H1 (cell line): ENCODE measurements around the gene PPFIA4. TPM values are rescaled to one million over a fixed set of nuclear protein-coding genes. Genes with fewer than 3 reads are reported as not detected.

Experiments
- CTCF ChIA-PET: fragments of 300-600 bp; sonication (Branson Sonifier 250); formaldehyde crosslinking; loops from one replicate; lab custom pipeline; 2021; ENCODE audit not compliant: partially characterized antibody; lab: Charles Lee
- POLR2A ChIA-PET: fragments of 300-600 bp; sonication (Branson Sonifier 250); formaldehyde crosslinking; loops from one replicate; lab custom pipeline; 2021; ENCODE audit warnings: inconsistent platforms; ENCODE audit not compliant: partially characterized antibody; lab: Charles Lee
- DNase-seq, 2 experiments: peaks; one replicate each; pipeline versions ENCODE4 v3.0.0 to v3.0.0-alpha.2; 2010 to 2022; ENCODE audit warnings: low spot score in 2 of 2, low read depth in 1 of 2, mixed read lengths in 1 of 2
- FAIRE-seq: peaks from 2 replicates; lab custom pipeline; 2011; peaks lifted over from hg19 to GRCh38; lab: Jason Lieb, UNC
- H2AFZ ChIP-seq: 2 replicates; pipeline ENCODE4 v1.8.1; 2012; ENCODE audit warnings: low read length, inconsistent platforms
- H2AK5ac ChIP-seq: 2 replicates; pipeline ENCODE4 v1.6.1; 2013; ENCODE audit warnings: low read depth, low read length
- H2BK120ac ChIP-seq: replicated peaks from 2 replicates; pipeline ENCODE3; 2013; ENCODE audit warnings: low read depth, low read length, inconsistent platforms
- H2BK12ac ChIP-seq: 2 replicates; pipeline ENCODE4 v1.6.1; 2013; ENCODE audit warnings: low read depth, low read length
- H2BK15ac ChIP-seq: 2 replicates; pipeline ENCODE4 v1.6.1; 2013; ENCODE audit warnings: low read length
- H2BK20ac ChIP-seq: 2 replicates; pipeline ENCODE4 v1.6.1; 2013; ENCODE audit warnings: low read length
- H2BK5ac ChIP-seq: 2 replicates; pipeline ENCODE4 v1.6.1; 2013; ENCODE audit warnings: low read depth, low read length
- H3K14ac ChIP-seq: 2 replicates; pipeline ENCODE4 v1.6.1; 2013; ENCODE audit warnings: inconsistent platforms; ENCODE audit not compliant: insufficient read length
- H3K18ac ChIP-seq: 2 replicates; pipeline ENCODE4 v1.6.1; 2013; ENCODE audit warnings: low read length; ENCODE audit errors: extremely low read depth
- H3K23ac ChIP-seq: 2 replicates; pipeline ENCODE4 v1.6.1; 2013; ENCODE audit warnings: inconsistent platforms; ENCODE audit not compliant: insufficient read length
- H3K23me2 ChIP-seq: 2 replicates; pipeline ENCODE4 v1.6.1; 2013; ENCODE audit warnings: low read depth, low read length
- H3K27ac ChIP-seq: 2 replicates; pipeline ENCODE4 v1.6.1; 2011; ENCODE audit warnings: low read depth, low read length, inconsistent platforms
- H3K27me3 ChIP-seq, 4 experiments: replicated peaks in 1 of 4; 1 replicate in 1 of 4; 2 replicates in 3 of 4; pipeline versions ENCODE4 v1.6.1 to v1.8.1; 2011 to 2013; ENCODE audit warnings: low read length in 3 of 4, mild to moderate bottlenecking in 3 of 4, inconsistent platforms in 2 of 4, mixed read lengths in 2 of 4, moderate library complexity in 1 of 4; ENCODE audit not compliant: control insufficient read depth in 3 of 4, insufficient read depth in 3 of 4; ENCODE audit errors: extremely low read depth in 1 of 4
- H3K36me3 ChIP-seq, 4 experiments: 2 replicates each; pipeline versions ENCODE4 v1.6.1 to v1.8.1; 2011 to 2013; ENCODE audit warnings: mild to moderate bottlenecking in 4 of 4, low read length in 3 of 4, moderate library complexity in 2 of 4, control low read depth in 1 of 4, inconsistent platforms in 1 of 4; ENCODE audit not compliant: insufficient read depth in 4 of 4, control insufficient read depth in 2 of 4
- H3K4ac ChIP-seq: replicated peaks from 2 replicates; pipeline ENCODE3; 2013; ENCODE audit warnings: low read length, low read depth, mixed read lengths, inconsistent platforms; ENCODE audit not compliant: insufficient read length
- H3K4me1 ChIP-seq, 4 experiments: replicated peaks in 1 of 4; 1 replicate in 1 of 4; 2 replicates in 3 of 4; pipeline versions ENCODE4 v1.6.1 to v1.8.1; 2011 to 2013; ENCODE audit warnings: low read length in 3 of 4, inconsistent platforms in 2 of 4, mixed read lengths in 1 of 4; ENCODE audit not compliant: insufficient read depth in 4 of 4, control insufficient read depth in 3 of 4
- H3K4me2 ChIP-seq, 2 experiments: 2 replicates each; pipeline versions ENCODE4 v1.6.1 to v1.8.1; 2011 to 2013; ENCODE audit warnings: low read depth in 2 of 2, low read length in 2 of 2, control low read depth in 1 of 2, inconsistent platforms in 1 of 2, mild to moderate bottlenecking in 1 of 2; ENCODE audit not compliant: insufficient read depth in 1 of 2
- H3K4me3 ChIP-seq, 4 experiments: fragments of 200-600, 300-600 bp in 1 of 4; sonication (generic), shearing (Covaris generic), sonication (Bioruptor Twin) in 1 of 4; 2 replicates each; pipeline versions ENCODE4 v1.5.1 to v1.8.1; 2011 to 2016; ENCODE audit warnings: low read length in 4 of 4, low read depth in 3 of 4, control low read depth in 2 of 4, inconsistent platforms in 2 of 4, mild to moderate bottlenecking in 2 of 4, mixed read lengths in 1 of 4, moderate library complexity in 1 of 4; ENCODE audit not compliant: insufficient read depth in 2 of 4; ENCODE audit errors: extremely low read depth in 1 of 4
- H3K56ac ChIP-seq: replicated peaks from 2 replicates; pipeline ENCODE3; 2013; ENCODE audit warnings: low read depth, mild to moderate bottlenecking, mixed read lengths, low read length, inconsistent platforms; ENCODE audit not compliant: insufficient read length
- H3K79me1 ChIP-seq: 2 replicates; pipeline ENCODE4 v1.6.1; 2013; ENCODE audit warnings: low read depth, low read length, control low read depth
- H3K79me2 ChIP-seq, 2 experiments: 2 replicates each; pipeline versions ENCODE4 v1.6.1 to v1.8.1; 2012 to 2013; ENCODE audit warnings: low read length in 2 of 2, mild to moderate bottlenecking in 2 of 2, inconsistent platforms in 1 of 2; ENCODE audit not compliant: insufficient read depth in 2 of 2, control insufficient read depth in 1 of 2
- H3K9ac ChIP-seq, 4 experiments: replicated peaks in 1 of 4; 1 replicate in 1 of 4; 2 replicates in 3 of 4; pipeline versions ENCODE4 v1.6.1 to v1.8.1; 2011 to 2013; ENCODE audit warnings: low read depth in 3 of 4, low read length in 3 of 4, control low read depth in 2 of 4, mild to moderate bottlenecking in 2 of 4, moderate library complexity in 2 of 4, inconsistent platforms in 1 of 4; ENCODE audit errors: extremely low read depth in 1 of 4
- H3K9me3 ChIP-seq, 2 experiments: 2 replicates each; pipeline versions ENCODE4 v1.6.1 to v1.8.1; 2012 to 2013; ENCODE audit warnings: mild to moderate bottlenecking in 2 of 2, moderate library complexity in 2 of 2, control low read depth in 1 of 2, inconsistent platforms in 1 of 2, low read depth in 1 of 2, low read length in 1 of 2, mixed read lengths in 1 of 2; ENCODE audit not compliant: insufficient read depth in 2 of 2
- H4K20me1 ChIP-seq, 2 experiments: replicated peaks in 1 of 2; 2 replicates each; pipeline versions ENCODE3 to v1.8.1; 2011 to 2013; ENCODE audit warnings: inconsistent platforms in 2 of 2, low read length in 2 of 2, mild to moderate bottlenecking in 1 of 2; ENCODE audit not compliant: insufficient read depth in 2 of 2, control insufficient read depth in 1 of 2
- H4K5ac ChIP-seq: 2 replicates; pipeline ENCODE4 v1.6.1; 2013; ENCODE audit warnings: low read length, low read depth, mixed read lengths, inconsistent platforms; ENCODE audit not compliant: insufficient read length
- H4K8ac ChIP-seq: 2 replicates; pipeline ENCODE4 v1.8.0; 2013; ENCODE audit warnings: mild to moderate bottlenecking, moderate library complexity, low read length, inconsistent platforms; ENCODE audit not compliant: insufficient read depth; ENCODE audit errors: extremely low read depth
- H4K91ac ChIP-seq: replicated peaks from 2 replicates; pipeline ENCODE3; 2013; ENCODE audit warnings: low read length, mixed read lengths, inconsistent platforms; ENCODE audit not compliant: insufficient read length
- CHD2 ChIP-seq: IDR thresholded peaks from 2 replicates; pipeline ENCODE4 v1.6.1; 2012; ENCODE audit warnings: low read length, improper control_type of control experiment
- CREB1 ChIP-seq: IDR thresholded peaks from 2 replicates; pipeline ENCODE4 v1.6.1; 2012; ENCODE audit warnings: inconsistent platforms
- KDM5A ChIP-seq: fragments of 200-600 bp; IDR thresholded peaks from 2 replicates; pipeline ENCODE4 v1.7.1; 2012; ENCODE audit warnings: mild to moderate bottlenecking, low read length, inconsistent platforms, mixed read lengths
- WGBS, 2 experiments: shearing (Covaris generic) in 1 of 2; methylation state at CpG; one replicate each; pipeline versions ENCODE4 v1.1.6 to v1.1.7; 2013 to 2015; ENCODE audit warnings: low lambda C conversion rate in 2 of 2, mixed read lengths in 2 of 2, inconsistent platforms in 1 of 2, low coverage in 1 of 2, missing lambda C conversion rate in 1 of 2; ENCODE audit not compliant: insufficient replicate concordance in 2 of 2, insufficient coverage in 1 of 2, insufficient read length in 1 of 2; ENCODE audit errors: extremely low coverage in 1 of 2, missing lambda C conversion rate in 1 of 2; 5-methylcytosine and 5-hydroxymethylcytosine counted together
- polyA plus RNA-seq, 7 experiments: library from polyadenylated mRNA; depleted of rRNA in 3 of 7; stranded (reverse) in 5 of 7; unstranded in 2 of 7; fragments of >200 nt in 5 of 7; fragments of 200-250 nt in 2 of 7; gene quantifications; 1 replicate in 5 of 7; 2 replicates in 1 of 7; 4 replicates in 1 of 7; pipeline versions ENCODE4 v1.2.1 to v1.2.3, GENCODE V29; 2011 to 2013; ENCODE audit warnings: missing spikeins in 2 of 7, mixed read lengths in 2 of 7
- total RNA-seq: library from RNA; stranded (reverse); fragmentation: NEBNext Ultra II Directional; extraction: Animal tissue kit (Norgen Biotek cat#: 25700); gene quantifications from 2 replicates; pipeline ENCODE4 v1.2.1, GENCODE V29; 2021

The PPFIA4 gene
- total and polyA plus RNA-seq, 2 of the 8 experiments (the other 6 are each of a cell fraction or from before 2014, with no cell fraction given): 9.0 to 9.9 TPM

DNA sequence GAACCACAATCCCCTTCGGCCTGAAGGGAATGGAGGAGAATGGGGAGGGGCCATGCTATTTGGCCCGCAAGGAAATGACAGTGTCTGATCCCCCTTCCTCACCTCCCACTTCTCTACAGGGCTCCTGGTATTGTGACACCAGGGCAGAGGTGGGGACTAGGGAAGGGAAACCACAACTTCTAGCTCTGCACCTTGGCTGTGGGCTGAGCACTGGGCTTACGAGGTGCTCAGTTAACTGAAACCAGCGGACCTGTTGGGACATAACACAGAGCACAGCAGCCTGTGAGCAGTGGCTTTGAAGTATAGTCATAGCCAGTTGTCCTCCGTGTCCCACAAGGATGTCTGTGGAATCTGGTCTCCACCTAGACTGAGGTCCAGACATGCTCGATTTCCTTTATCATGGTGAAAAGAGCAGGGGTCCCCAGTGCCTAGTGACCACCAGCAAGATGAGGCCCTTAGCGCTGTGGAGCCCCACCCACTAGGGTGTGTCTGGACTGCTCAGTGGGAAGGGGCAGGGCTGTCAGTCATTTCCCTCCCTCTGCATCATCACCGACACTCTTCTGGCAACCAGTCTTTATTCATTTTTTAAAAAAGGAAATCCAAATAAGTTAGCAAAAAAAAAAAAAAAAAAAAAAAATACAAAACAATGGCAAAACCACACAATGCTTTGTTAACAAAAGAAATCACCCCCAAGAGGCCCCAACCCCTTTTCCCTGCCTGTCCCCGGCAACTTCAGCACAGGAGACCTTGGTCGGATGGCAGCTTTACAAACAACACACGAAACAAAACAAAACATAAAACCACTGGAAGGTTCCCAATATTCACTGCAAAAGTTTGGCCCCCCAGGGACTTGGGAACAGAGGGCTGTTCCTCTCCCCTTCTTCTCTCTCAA, 56.5 kb downstream of the PPFIA4 start:
- Histone ChIP-seq H3K4me2 (no peak overlapping the region), H3K9me3 (no peaks in the 10 kb centered on the region), H3K9ac (no peak overlapping the region), H3K56ac (no peak overlapping the region), H3K79me2 (no peaks in the 10 kb centered on the region), H2BK20ac (no peak overlapping the region), H3K18ac (peak overlapping the region; percentile 44), H3K4ac (no peak overlapping the region), H3K4me3 (no peak overlapping the region), H4K8ac (no peak overlapping the region), H3K23me2 (no peaks in the 10 kb centered on the region), H4K20me1 (no peaks in the 10 kb centered on the region), H2BK5ac (no peak overlapping the region), H4K91ac (no peak overlapping the region), H3K14ac (no peak overlapping the region), H2BK15ac (peak overlapping the region; percentile 93; the same call in 1 of the 2 replicates), H2AFZ (0 out of 2 replicates have a peak overlapping the region, but pooled peaks have one; percentile 10), H3K27me3 (no peaks in the 10 kb centered on the region), H2BK120ac (no peak overlapping the region), H2BK12ac (no peak overlapping the region), H2AK5ac (no peak overlapping the region), H3K4me1 (peaks cover 9 to 11% (median 11%) of the 10 kb centered on the region in 4 experiments), H3K36me3 (no peaks in the 10 kb centered on the region), H3K27ac (no peak overlapping the region), H3K23ac (no peak overlapping the region), H3K79me1 (no peaks in the 10 kb centered on the region), H4K5ac (no peak overlapping the region)
- POLR2A ChIA-PET: interaction anchor here (0.6 to 1.2 kb wide), 4 partner anchors 11 to 1346 kb away, joined by 3 to 4 read pairs (median 3); no protein-coding TSS in a partner anchor
- 79% methylated on average over 11 of the region's 11 CpGs; no CpG with 5 or more reads in 1 of the 2 experiments for WGBS, 2 experiments
- no peak for DNase-seq
- CTCF ChIA-PET: interaction anchor here (0.7 to 16.4 kb wide), 19 partner anchors 11 to 192 kb away, joined by 3 to 275 read pairs (median 17); partner anchors contain the start of gene ADORA1
- no peak for FAIRE-seq
- TF ChIP-seq CREB1 (no peak), KDM5A (no peak), CHD2 (no peak)
